SIG-M5 (cell line): ENCODE measurements around the gene MAP2K5.

Source experiments
- DNase-seq: peaks from one replicate; lab custom pipeline; 2025; lab: John Stamatoyannopoulos, UW

The MAP2K5 gene

GRCh38 chr15:67542420-67543347 lies at the start of gene MAP2K5:
TSS of gene MAP2K5 (plus strand) at chr15:67542703. CDS start at chr15:67543336, 633 bp downstream.
- no peak for DNase-seq

- no peak for DNase-seq
Observed at GRCh38 chr15:67495585-67495984, 46.9 kb upstream of the MAP2K5 start.

- DNase-seq, result no peak
Observed at GRCh38 chr15:67501177-67501835, 41.2 kb upstream of the MAP2K5 start.

- no peak for DNase-seq
Observed at GRCh38 chr15:67501836-67502461, 40.6 kb upstream of the MAP2K5 start.

- no peak for DNase-seq
Observed at GRCh38 chr15:67504056-67504455, 38.4 kb upstream of the MAP2K5 start.

GRCh38 chr15:67504796-67505195 lies 37.7 kb upstream of the MAP2K5 start:
- DNase-seq, result no peak

GRCh38 chr15:67505675-67506572 lies 36.6 kb upstream of the MAP2K5 start:
- peak; percentile 34 for DNase-seq

GRCh38 chr15:67506775-67507747 lies 35.4 kb upstream of the MAP2K5 start:
- DNase-seq, result no peak

- DNase-seq, result no peak
Observed at GRCh38 chr15:67508407-67508806, 34.1 kb upstream of the MAP2K5 start.

- DNase-seq, result no peak
Observed at GRCh38 chr15:67509918-67510317, 32.6 kb upstream of the MAP2K5 start.

- DNase-seq, result no peak
Observed at GRCh38 chr15:67510597-67511190, 31.8 kb upstream of the MAP2K5 start.

- DNase-seq, result no peak
Observed at GRCh38 chr15:67511606-67512005, 30.9 kb upstream of the MAP2K5 start.

GRCh38 chr15:67512140-67512539 lies 30.4 kb upstream of the MAP2K5 start:
- DNase-seq, result no peak

- DNase-seq, result no peak
Observed at GRCh38 chr15:67512933-67513714, 29.4 kb upstream of the MAP2K5 start.

- DNase-seq, result no peak
Observed at GRCh38 chr15:67515090-67515489, 27.4 kb upstream of the MAP2K5 start.

- DNase-seq, result no peak
Observed at GRCh38 chr15:67515557-67515956, 26.9 kb upstream of the MAP2K5 start.

- DNase-seq, result no peak
Observed at GRCh38 chr15:67520321-67521028, 22.0 kb upstream of the MAP2K5 start.

- DNase-seq, result no peak
Observed at GRCh38 chr15:67521029-67521782, 21.3 kb upstream of the MAP2K5 start, which contains the start of gene C15orf61. TSS of gene C15orf61 (plus strand) at chr15:67521131. CDS start at chr15:67521249, 118 bp downstream.
